GM12891 (cell line): ENCODE measurements around the gene GLYAT.

Experiments
- PAX5 ChIP-seq: IDR thresholded peaks from 2 replicates; pipeline ENCODE4 v1.6.1; 2011; ENCODE audit warnings: low read length, moderate library complexity, mild to moderate bottlenecking; ENCODE audit not compliant: insufficient read depth, severe bottlenecking
- POLR2A ChIP-seq: IDR thresholded peaks from 2 replicates; pipeline ENCODE4 v1.6.1; 2011; ENCODE audit warnings: low read depth, low read length, control low read depth
- POLR2AphosphoS5 ChIP-seq: IDR thresholded peaks from 2 replicates; pipeline ENCODE4 v1.6.1; 2011; ENCODE audit warnings: low read depth, low read length, control low read depth
- POU2F2 ChIP-seq: IDR thresholded peaks from 2 replicates; pipeline ENCODE4 v1.6.1; 2011; ENCODE audit warnings: low read depth, mild to moderate bottlenecking, control low read depth, low read length, moderate library complexity
- SPI1 ChIP-seq: IDR thresholded peaks from 2 replicates; pipeline ENCODE4 v1.6.1; 2011; ENCODE audit warnings: low read depth, low read length, control low read depth
- TAF1 ChIP-seq: IDR thresholded peaks from 2 replicates; pipeline ENCODE4 v1.6.1; 2011; ENCODE audit warnings: low read depth, low read length, control low read depth

DNA sequence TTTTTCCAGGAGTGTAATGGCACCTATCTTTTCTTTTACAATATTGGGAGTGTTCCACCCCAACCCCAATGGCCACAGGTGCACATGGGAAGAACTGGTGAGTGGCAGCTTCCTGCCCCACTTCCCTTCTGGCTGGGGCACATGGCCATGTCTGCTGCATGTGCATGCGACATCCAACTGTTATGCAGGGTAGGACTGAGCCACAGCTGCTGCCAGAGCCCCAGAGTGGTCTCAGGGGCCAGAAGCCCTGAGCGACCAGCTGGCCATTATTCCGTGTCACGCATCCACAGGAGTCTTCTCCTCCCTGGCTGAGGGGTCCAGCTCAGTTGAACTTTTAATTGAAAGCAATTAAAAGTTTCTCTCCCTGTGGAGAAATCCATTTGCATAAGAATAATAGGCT lies 8.7 kb upstream of the GLYAT start:
- no peak for TF ChIP-seq TAF1
- no peak for TF ChIP-seq POLR2A
- no peak for TF ChIP-seq PAX5
- TF ChIP-seq POLR2AphosphoS5, result no peak
- no peak for TF ChIP-seq SPI1
- TF ChIP-seq POU2F2, result no peak
